ENCODE data around the gene PPIP5K2. TPM values are rescaled to one million over a fixed set of nuclear protein-coding genes. Genes with fewer than 3 reads are reported as not detected.
"Not testable (repeated sequence)": the region's sequence is repeated elsewhere in the genome, so short reads cannot be mapped to it uniquely, and the experiment has no call there.

Gene PPIP5K2
- 10 to 100 TPM; 10.9 to 48.5 (median 34.7) TPM for total RNA-seq

DNA sequence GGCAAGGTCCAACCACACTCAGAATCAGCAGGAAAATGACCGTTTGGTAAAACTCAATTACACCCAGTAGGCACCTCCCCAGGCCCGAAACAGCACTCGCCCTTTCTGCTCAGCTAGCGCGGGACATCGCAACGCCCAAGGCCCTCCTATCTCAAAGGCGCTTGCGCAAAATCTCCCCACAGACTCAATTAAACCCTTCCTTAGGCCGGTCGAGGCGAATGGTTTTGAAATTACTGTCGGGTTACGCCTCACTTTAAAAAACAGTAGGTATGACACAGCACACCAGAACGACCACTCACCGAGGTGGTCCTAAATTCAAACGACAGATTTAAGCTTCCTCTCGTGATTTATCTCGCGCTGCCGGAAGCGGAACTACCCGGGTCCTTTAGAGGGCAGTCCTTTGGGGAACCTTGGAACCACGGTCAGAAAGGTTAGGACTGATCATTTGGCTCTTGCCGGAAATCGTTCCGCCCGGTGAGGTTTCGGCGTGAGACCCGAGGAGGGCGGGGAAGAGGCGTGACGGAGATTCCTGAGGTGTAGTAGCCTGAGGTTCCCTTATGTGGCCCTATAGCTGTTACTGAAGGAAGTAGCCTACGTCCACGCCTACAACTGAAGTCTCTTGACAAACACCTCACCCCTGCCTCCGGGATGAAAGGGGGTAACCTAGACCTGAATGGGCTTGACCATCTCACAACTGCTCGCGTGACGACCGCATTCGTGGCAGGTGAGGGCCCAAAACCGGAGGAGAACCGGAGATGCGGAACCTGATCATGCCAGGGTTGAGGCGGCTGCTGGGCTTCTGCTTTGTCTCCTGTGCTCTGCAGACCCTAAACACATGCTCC is at the start of gene PPIP5K2, which contains the start of gene GIN1:
PPIP5K2 (plus strand) TSS at position 537 of the 842 bp plus-strand sequence. CDS start 9,289 bp downstream, outside the sequence.
GIN1 (minus strand) TSS at position 374 of the 842 bp plus-strand sequence. CDS start 11,431 bp downstream, outside the sequence.
- DNase-seq (peak; percentile 95 to 96), ATAC-seq (ENCODE audit: low FRiP score in 2 of 2) (peak; percentile 99 to 100)
- TF ChIP-seq EP300 (IDR thresholded peaks at IDR 0.05) (peak in 1 of 4 donors; percentile 51), POLR2A (IDR thresholded peaks at IDR 0.05) (peak in 3 of 4 donors; percentile 63 to 77 (median 76)), POLR2AphosphoS5 (IDR thresholded peaks at IDR 0.05) (peak; percentile 66 to 82)
- TF ChIP-seq, protein P1, sequence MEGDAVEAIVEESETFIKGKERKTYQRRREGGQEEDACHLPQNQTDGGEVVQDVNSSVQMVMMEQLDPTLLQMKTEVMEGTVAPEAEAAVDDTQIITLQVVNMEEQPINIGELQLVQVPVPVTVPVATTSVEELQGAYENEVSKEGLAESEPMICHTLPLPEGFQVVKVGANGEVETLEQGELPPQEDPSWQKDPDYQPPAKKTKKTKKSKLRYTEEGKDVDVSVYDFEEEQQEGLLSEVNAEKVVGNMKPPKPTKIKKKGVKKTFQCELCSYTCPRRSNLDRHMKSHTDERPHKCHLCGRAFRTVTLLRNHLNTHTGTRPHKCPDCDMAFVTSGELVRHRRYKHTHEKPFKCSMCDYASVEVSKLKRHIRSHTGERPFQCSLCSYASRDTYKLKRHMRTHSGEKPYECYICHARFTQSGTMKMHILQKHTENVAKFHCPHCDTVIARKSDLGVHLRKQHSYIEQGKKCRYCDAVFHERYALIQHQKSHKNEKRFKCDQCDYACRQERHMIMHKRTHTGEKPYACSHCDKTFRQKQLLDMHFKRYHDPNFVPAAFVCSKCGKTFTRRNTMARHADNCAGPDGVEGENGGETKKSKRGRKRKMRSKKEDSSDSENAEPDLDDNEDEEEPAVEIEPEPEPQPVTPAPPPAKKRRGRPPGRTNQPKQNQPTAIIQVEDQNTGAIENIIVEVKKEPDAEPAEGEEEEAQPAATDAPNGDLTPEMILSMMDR (IDR thresholded peaks at IDR 0.05), result peak in 1 of 6 experiments; percentile 11
- H3K4me1 ChIP-seq, result peaks cover 11 to 33% (median 16%) of the 10 kb centered on the region in 4 donors
- H3K27me3 ChIP-seq, result no peaks in the 10 kb centered on the region
- H3K27ac ChIP-seq, result peak within 1 kb of the TSS; percentile 89 to 97 (median 94)
- peak within 1 kb of the TSS; percentile 59 to 90 (median 83) for H3K4me3 ChIP-seq
- H3K9me3 ChIP-seq, result no peaks in the 10 kb centered on the region
- 0 to 1% methylated on average over 21 to 46 of the region's 46 CpGs for WGBS, 2 donors
- H3K36me3 ChIP-seq, result no peaks in the 10 kb centered on the region

DNA sequence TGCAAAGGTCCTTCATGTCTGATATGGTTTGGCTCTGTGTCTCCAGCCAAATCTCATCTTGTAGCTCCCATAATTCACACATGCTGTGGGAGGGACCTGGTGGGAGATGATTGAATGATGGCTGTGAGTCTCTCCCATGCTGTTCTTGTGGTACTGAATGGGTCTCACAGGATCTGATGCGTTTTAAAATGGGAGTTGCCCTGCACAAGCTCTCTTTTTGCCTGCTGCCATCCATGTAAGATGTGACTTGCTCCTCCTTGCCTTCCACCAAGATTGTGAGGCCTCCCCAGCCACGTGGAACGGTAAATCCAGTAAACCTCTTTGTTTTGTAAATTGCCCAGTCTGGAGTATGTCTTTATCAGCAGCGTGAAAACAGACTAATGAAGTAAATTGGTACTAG is 46.6 kb upstream of the PPIP5K2 start:
- H3K9me3 ChIP-seq, result peaks cover 7 to 57% (median 42%) of the 10 kb centered on the region in 4 donors
- 70 to 80% methylated on average over 4 of the region's 4 CpGs for WGBS, 2 donors

DNA sequence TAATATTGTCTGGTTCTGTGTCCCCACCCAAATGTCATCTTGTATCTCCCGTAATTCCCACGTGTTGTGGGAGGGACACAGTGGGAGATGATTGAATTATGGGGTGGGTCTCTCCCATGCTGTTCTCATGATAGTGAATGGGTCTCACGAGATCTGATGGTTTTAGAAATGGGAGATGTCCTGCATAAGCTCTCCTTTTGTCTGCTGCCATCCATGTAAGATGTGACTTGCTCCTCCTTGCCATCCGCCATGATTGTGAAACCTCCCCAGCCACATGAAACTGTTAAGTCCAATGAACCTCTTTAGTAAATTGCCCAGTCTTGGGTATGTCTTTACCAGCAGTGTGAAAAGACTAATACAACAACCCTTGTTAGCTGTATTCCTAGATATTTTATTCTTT is 44.7 kb upstream of the PPIP5K2 start:
- Histone ChIP-seq H3K9me3 (peaks cover 13 to 75% (median 56%) of the 10 kb centered on the region in 4 donors), H3K27me3 (no peaks in the 10 kb centered on the region), H3K36me3 (no peaks in the 10 kb centered on the region), H3K27ac (no peak overlapping the region), H3K4me1 (no peaks in the 10 kb centered on the region), H3K4me3 (no peak overlapping the region)
- DNase-seq, result no peak
- ATAC-seq (ENCODE audit: low FRiP score in 2 of 2), result no peak
- no peak for TF ChIP-seq POLR2A (IDR thresholded peaks at IDR 0.05)
- no peak for TF ChIP-seq POLR2AphosphoS5 (IDR thresholded peaks at IDR 0.05)
- no peak for TF ChIP-seq EP300 (IDR thresholded peaks at IDR 0.05)
- TF ChIP-seq, protein P1 (IDR thresholded peaks at IDR 0.05), result no peak
- WGBS, 2 donors, result 89% methylated on average over 4 of the region's 4 CpGs

More for the DNA sequence above, 46.6 kb upstream of the PPIP5K2 start:
- not testable (repeated sequence) for H3K4me3 ChIP-seq; H3K4me1 ChIP-seq; ATAC-seq (ENCODE audit: low FRiP score in 2 of 2); DNase-seq; H3K27ac ChIP-seq; H3K36me3 ChIP-seq; H3K27me3 ChIP-seq

DNA sequence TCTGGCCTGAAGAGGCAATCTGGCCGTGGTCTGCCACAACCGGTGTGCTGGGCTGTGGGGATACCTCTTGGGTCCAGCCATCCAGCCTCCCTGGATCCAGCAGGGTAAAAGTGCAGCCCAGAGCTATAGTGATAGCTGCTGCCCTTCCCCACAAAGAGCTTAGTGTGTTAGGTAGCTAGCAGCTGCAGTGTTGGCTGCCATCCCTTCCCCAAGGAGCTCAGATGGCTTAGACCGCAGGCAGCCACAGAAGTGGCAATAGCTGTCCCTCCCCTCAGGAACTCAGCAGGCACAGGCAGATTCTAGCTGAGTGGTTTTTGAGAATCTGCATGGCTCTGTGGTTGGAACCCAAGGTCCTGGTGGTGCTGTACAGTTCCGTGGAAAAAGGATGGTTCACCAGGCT is 40.3 kb upstream of the PPIP5K2 start:
- Histone ChIP-seq H3K4me1 (no peaks in the 10 kb centered on the region), H3K27me3 (no peaks in the 10 kb centered on the region), H3K9me3 (peaks cover 28 to 76% (median 70%) of the 10 kb centered on the region in 4 donors), H3K4me3 (no peak overlapping the region), H3K27ac (no peak overlapping the region), H3K36me3 (peaks cover 0 to 6% (median 2%) of the 10 kb centered on the region in 4 donors)
- TF ChIP-seq POLR2AphosphoS5 (IDR thresholded peaks at IDR 0.05), result no peak
- no peak for TF ChIP-seq POLR2A (IDR thresholded peaks at IDR 0.05)
- TF ChIP-seq, protein P1 (IDR thresholded peaks at IDR 0.05), result no peak
- TF ChIP-seq EP300 (IDR thresholded peaks at IDR 0.05), result no peak
- no peak for DNase-seq
- WGBS, 2 donors, result 76 to 100% methylated on average over 2 to 3 of the region's 4 CpGs
- ATAC-seq (ENCODE audit: low FRiP score in 2 of 2), result no peak

DNA sequence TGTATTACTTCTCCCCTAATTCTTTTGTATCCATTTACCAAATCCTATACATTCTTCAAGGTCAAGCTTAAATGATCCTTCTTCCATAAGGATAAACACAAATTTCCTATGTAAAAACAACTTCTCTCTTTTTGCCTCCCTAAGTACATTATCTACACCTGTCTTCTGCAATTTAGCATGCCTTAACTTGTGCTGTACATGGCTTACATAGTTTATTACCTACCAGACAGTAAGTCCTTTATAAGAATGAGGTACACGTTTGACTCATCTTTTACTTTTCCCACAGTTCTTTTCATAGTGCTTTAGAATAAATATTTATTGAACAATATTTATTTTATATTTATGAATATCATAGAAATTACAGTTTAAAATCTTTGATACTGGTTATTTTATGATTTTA is 33.6 kb upstream of the PPIP5K2 start:
- no peak for ATAC-seq (ENCODE audit: low FRiP score in 2 of 2)
- peaks cover 4 to 55% (median 7%) of the 10 kb centered on the region in 4 donors for H3K36me3 ChIP-seq
- 94 to 97% methylated on average over 1 of the region's 1 CpG for WGBS, 2 donors
- TF ChIP-seq POLR2A (IDR thresholded peaks at IDR 0.05) (no peak), EP300 (IDR thresholded peaks at IDR 0.05) (no peak), POLR2AphosphoS5 (IDR thresholded peaks at IDR 0.05) (no peak)
- TF ChIP-seq, protein P1 (IDR thresholded peaks at IDR 0.05), result no peak
- no peaks in the 10 kb centered on the region for H3K27me3 ChIP-seq
- DNase-seq, result no peak
- H3K4me3 ChIP-seq, result no peak overlapping the region
- no peaks in the 10 kb centered on the region for H3K4me1 ChIP-seq
- H3K9me3 ChIP-seq, result peaks cover 12 to 19% (median 17%) of the 10 kb centered on the region in 4 donors
- no peak overlapping the region for H3K27ac ChIP-seq

Measured in upper lobe of left lung (tissue), 6 donors.